HTR-8/SVneo (cell line): Measurements from ENCODE around the gene CAMTA1.
"Not testable (repeated sequence)": the region's sequence is repeated elsewhere in the genome, so short reads cannot be mapped to it uniquely, and the experiment has no call there.

Experiments used
- DNase-seq: peaks from one replicate; pipeline ENCODE4 v3.0.0; 2011; ENCODE audit warnings: low spot score, mixed read lengths; ENCODE audit not compliant: insufficient read length
- FAIRE-seq: peaks from 2 replicates; lab custom pipeline; 2011; peaks lifted over from hg19 to GRCh38; lab: Jason Lieb, UNC

The CAMTA1 gene

DNA sequence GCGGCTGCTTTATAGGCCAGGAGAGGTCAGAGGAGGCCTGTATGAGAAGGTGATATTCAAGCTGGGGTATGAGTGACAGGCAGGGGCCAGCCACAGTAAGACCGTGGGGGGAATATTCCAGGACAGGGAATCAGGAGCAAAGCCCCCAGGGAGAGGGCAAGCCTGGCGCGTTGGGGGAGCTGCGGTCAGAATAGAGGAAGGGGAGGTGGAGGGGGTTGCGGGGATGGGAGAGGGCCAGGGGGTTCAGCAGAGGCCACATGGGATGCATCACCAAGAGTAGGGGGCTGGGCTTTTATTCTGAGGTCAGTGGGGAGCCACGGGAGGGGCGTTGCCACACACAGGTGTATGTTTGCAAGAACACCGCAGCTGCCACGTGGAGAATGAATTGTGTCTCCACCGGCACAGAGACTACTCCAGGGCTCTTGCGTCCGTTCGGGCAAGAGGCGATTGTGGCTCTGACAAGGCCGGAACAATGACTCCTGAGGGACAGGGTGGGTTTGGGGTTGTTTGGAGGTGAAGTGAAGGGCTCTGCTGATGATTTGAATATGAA lies 901.1 kb downstream of the CAMTA1 start:
- FAIRE-seq (no peak), DNase-seq (no peak)

DNA sequence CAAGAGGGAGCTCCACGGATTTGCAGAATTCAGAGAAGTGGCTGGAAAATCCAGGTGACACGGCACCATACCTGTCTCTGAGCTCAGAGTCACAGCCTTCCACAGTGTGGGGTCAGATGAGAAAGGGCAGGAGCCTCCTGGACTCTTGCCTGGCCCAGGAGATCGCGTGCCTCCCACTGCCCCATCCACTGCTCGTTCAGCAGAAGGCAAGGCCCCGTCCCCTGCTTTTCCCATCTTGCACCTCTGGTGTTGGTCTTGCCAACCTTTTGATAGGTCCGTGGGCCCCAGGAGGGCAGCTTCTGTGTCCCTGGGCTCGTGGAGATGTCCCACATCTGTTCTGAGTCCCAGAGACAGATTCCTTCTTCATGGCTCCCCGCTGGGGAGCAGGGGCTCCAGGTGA lies 902.2 kb downstream of the CAMTA1 start:
- FAIRE-seq, result no peak
- no peak for DNase-seq

DNA sequence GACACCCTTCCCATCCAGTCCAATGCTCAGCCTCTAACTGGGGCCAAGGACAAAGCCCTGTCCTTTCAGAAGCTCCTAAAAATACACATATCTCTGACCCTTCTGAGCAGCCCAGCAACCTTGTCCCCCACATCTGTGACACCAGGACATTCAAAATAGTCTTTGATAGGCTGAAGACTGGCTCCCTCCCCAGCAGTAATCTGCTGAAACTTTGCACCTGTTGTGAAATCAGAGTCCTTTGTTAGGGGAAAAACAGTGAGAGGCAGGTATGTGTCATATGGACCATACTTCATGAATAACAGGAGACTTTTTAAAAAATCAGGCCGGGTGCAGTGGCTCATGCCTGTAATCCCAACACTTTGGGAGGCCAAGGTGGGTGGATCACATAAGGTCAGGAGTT lies 903.4 kb downstream of the CAMTA1 start:
- FAIRE-seq (no peak), DNase-seq (no peak)

DNA sequence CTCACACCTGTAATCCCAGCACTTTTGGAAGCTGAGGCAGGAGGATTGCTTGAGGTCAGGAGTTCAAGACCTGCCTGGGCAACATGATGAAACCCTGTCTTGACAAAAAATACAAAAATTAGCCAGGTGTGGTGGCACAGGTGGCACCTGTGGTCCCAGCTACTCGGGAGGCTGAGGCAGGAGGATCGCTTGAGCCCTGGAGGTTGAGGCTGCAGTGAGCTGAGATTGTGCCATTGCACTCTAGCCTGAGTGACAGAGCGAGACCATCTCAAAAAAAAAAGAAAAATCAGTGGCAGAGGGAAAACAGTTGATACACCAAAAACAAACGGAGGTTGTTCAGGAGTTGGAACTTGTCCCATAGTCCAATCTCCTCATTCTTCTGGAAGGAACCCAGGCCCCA lies 904.1 kb downstream of the CAMTA1 start:
- FAIRE-seq, DNase-seq: not testable (repeated sequence)

DNA sequence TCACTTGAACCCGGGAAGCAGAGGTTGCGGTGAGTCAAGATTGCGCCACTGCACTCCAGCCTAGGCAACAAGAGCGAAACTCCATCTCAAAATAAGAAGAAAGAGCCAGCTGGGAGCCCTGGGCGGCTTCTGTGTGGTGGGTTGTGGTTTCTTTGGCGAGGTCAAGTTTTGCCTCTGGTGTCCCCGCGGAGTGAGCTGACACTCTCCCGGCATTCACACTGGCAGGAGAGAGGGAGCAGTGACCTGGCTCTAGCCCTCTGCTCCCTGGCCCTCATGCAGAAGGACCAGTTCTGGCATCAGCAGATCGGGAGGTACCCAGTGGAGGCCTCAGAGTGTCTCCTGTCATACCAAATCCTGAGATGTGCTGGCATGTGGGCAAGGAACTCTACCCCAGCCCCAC lies 904.8 kb downstream of the CAMTA1 start:
- no peak for FAIRE-seq
- no peak for DNase-seq

DNA sequence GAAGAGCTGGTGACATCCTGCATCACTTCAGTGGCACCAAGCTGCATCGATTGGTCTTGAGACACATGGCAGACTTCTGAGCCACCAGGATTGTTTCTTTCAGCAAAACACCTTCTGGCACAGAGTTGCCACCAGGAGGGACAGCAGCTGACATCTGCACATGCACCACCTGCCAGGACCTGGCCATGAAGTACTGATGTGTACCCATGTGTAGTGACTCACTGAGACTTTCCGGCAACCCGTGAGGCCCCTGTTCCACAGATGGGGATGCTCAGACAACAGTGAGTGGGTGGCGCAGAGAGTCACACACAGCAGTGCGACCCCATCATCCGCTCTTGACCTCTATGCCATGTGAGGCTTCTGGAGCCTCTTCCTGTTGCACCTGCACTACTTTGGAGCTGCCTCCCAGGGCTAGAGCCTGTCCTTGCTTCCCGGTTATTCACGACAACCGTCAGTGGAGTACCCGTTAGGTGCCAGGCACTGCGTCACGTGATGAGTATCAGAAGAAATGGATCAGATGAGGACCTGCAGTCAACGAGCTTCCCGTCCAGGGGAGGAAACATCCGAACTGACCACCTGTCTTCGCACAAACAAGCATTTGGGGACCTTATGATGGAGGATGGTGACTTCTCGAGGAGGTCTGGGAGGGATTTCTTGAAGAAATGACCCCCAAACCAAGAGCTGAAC lies 905.4 kb downstream of the CAMTA1 start:
- no peak for DNase-seq
- no peak for FAIRE-seq

DNA sequence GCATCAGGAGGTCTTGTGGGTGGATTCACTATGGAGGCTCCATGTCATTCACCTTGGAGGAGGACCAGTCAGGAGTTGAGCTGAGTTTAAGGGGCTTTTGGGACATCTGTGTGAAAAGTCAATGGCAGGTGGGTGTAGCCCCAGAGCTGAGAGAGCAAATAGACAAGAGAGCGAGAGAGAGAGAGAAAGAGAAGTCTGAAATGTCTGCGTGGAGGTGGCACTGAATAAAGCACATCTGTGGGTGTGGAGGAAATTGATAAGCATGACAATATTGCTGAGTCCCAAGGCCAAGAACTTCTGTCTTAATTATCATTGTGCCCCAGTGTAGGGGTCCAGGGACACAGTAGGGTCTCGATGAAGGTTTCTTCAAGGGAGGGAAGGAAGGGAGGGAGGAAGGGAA lies 906.3 kb downstream of the CAMTA1 start:
- DNase-seq (no peak), FAIRE-seq (no peak)

DNA sequence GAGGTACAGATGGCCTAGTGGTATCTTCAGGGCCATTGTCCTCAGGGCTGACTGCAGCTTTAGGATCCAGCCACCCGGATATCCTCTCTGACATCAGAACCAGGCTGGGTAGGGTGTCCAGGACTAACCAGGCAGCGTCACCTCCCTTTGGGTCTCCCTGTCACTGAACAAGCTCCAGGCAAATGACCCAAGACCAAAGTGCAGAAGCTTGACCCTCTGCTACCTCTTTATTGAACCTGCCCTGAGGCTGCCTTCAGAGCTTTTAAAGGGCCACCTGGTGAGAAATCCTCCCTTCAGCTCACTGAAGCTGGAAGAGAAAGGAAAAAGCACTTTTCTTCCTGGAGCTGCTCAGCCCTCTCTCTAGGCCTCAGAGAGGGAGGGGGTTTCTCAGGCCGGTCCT lies 906.8 kb downstream of the CAMTA1 start:
- DNase-seq (no peak), FAIRE-seq (no peak)

DNA sequence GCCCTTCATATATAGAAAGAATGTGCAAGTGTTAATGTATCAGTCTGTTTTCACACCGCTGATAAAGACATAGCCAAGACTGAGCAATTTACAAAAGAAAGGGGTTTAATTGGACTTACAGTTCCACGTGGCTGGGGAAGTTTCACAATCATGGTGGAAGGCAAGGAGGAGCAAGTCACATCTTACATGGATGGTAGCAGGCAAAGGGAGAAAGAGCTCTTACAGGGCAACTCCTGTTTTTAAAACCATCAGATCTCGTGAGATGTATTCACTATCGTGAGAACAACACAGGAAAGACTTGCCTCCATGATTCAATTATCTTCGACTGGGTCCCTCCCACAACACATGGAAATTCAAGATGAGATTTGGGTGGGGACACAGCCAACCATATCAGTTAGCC lies 907.8 kb downstream of the CAMTA1 start:
- FAIRE-seq, DNase-seq: not testable (repeated sequence)

DNA sequence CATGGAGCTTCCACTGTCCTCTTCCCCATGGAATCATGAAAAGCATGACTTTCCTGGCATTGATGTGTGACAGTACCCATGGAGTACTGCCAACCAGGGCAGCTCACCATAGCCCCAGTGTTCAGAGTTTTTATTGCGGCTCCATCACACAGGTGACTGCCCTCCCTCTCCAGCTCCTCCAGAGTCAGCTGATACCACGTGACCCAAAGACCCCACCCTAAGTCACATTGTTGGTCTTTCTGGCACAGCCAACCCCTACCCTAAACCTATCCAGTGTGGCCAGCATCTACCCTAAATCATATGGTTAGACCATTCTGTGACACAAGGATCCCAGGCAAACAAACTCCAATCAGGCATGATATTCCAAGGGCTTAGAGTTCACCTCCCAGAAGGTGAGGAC lies 908.4 kb downstream of the CAMTA1 start:
- FAIRE-seq, result no peak
- no peak for DNase-seq

DNA sequence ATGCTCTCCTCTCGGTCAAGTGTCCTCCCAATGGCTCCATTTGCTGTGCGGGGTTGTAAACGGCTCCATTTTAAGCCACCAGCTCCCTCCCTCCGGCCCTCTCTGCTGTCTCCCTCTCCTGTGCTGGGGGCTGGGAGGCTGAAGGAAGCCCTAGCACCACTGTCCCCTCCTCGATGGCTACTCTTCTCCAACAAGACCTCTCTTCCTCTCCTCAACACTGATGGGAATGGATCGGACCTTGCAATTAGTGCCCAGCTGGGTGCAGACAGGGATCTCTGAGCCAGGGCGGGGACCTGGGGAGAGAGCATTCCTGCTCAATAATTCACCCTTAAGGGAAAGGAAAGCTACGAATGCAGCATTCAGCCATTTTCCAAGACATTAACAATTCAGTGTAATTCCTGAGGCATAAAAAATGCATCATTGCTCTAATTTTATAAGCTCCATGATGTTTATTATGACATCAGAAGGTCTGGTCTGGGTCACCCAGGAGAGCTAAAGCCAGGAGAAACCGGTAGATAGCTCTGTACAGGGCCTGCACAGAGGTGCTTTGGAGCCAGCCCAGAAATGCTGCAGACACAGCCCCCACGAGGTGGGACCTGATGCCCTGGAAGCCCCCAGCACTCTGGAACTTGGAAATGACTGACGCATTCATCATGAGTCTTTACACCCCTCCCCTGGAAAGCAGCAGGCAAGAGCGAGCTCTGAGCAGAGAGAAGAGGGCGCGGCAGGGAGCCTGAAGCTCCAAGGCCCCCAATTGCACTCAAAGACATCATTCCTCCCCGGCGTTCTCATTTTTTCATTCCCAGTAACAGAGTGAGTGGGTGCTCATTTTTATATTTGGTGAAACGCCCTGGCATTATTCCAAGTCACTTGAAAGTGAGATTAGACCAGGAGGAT lies 909.6 kb downstream of the CAMTA1 start:
- no peak for DNase-seq
- FAIRE-seq, result no peak

DNA sequence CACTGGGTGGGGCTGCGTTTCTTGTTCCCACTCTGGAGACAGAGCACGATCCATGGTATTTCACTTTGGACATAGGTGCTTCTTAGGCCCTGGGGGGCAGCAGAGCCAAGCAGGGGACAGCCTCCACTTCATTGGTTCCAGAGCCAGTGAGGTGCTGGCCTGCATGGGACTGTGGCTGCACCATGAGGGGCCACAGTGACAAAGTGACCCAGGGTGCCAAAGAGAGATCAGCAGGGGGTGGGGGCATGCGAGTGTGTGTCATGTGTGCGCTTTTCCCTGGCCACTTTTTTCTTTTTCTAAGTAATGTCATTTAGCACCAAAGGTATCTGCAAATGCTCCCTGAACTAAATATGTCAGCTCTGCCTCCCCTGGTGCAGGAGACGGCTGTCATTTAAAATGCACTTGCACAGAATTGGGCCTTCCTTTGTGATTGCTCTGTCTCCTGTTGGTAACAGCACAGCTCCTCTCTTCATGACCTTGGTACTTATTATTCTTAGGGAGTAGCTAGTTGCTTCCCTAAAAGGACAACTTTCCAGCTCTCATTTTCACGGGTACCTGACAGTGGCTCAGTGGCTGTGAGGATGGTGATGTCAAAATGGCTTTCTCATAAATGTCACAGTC lies 910.4 kb downstream of the CAMTA1 start:
- FAIRE-seq, result no peak

DNA sequence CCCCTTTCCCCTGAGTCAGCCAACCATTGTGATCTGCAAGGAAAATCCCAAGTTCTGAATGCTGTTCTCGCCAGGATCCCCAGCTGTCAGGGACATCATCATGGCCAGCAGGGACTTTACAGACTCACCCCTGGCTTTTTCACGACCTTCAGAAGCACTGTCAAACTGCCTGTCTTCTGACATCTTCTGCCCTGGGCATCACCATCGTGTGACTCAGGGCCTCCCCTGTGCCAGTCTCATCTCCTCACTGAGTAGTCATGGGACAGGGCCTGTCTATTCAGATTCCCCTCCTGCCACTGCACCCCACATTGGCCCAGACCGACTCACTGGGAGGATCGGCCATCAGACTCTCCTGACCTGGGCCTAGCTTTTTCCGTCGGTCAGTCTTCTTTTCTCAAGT lies 913.4 kb downstream of the CAMTA1 start:
- FAIRE-seq, result no peak
- no peak for DNase-seq

More for the DNA sequence above, 910.4 kb downstream of the CAMTA1 start:
- DNase-seq, result no peak

DNA sequence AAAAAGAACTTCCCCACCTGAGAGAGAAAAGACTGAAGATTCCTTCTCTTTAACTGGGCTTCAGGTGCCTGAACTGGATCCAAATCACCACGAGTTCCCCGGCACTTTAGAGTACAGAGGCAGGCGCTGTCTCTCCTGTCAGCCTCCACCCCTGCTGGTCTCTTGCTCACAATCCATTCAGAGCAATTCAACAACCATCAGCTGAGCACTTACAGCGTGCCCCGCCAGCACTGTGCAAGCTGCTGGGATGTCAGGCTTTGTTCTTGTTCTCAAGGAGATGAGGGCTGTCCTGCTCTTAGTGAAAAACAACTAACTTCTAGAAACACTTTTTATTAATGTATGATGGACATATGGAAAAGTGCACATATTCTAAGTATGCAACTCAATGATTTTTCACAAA lies 917.1 kb downstream of the CAMTA1 start:
- FAIRE-seq (no peak), DNase-seq (no peak)

DNA sequence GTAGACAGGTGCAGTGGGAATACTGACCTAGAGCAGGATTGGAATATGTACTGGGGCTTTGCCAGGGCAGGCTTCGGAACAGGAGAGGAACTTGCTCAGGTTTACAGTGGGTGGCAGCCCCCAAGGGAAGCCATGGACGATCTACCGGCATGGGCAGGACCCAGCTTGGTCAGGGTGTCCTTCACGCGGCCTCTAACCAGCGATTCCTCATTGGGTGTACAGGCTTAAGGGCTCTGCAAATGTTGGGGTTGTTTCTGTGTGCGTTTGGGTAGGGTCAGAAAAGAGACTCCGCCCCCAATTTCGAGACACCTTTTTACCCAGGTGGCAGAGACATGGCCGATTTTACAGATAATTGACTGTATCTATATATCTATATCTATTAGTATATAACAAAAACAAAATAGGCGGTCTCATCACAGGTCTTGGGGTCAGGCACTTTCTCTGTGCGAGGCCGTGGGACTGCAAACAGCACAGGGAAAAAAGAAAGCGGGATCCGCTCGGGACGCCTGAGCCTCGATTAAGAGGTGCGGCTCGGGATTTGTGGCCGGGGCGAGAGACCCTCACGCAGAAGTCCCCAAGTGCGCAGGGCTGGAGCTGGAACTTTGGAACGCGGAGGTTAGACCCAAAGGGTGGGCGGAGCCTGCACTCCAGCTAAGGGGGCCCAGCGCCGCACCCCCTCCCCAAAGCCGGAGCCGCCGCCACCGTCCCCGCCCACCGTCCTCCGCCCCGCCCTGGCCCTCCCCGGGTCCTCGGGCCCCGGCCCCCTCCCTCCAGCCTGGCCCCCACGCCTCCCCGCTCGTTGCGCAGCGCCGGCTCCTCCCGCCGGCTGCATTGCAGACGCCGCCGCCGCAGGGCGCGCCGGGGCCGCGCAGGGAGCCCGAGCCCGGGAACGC lies 918.3 kb downstream of the CAMTA1 start:
- DNase-seq (peak; percentile 25), FAIRE-seq (no peak)

DNA sequence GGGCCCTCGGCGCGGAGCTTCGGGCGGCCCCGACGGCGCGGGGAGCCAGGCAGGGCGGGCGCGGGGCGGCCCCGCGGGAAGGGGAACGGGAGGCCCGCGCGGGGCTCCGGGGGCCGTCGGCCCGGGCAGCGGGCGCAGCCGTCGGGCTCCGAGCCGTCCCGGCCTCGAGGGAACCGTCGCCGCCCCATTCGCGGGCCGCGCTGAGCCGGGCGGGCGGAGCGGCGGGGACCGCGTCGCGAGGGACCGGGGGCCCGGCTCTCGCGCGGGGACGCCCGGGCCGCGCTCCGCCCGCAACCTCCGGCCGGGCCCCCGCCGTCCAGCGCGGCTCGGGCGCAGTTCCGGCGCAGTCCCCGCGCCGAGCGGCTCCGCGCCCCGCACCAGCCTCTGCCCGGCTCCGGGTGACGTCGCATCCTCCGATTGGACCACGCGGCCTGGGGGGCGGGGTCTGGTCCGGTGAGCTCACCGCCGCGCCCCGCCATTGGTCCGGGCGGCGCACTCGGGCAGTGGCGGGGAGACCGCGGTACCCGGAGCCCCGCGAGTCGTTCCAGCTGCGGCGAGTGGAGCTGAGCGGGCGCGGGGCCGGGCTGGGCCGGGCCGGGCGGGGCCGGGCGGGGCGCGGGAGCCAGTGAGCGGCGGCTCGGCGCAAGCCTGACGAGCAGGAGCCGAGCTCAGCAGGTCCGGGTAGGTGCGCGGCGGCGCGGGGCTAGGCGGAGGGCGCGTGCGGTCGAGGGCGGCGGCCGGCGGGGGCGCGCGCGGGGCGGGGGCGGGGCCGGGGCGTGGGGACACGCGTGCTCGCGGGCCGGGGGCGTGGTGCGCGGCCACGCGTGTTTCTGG lies 919.2 kb downstream of the CAMTA1 start:
- peak; percentile 89 for DNase-seq
- peak; percentile 97 for FAIRE-seq

DNA sequence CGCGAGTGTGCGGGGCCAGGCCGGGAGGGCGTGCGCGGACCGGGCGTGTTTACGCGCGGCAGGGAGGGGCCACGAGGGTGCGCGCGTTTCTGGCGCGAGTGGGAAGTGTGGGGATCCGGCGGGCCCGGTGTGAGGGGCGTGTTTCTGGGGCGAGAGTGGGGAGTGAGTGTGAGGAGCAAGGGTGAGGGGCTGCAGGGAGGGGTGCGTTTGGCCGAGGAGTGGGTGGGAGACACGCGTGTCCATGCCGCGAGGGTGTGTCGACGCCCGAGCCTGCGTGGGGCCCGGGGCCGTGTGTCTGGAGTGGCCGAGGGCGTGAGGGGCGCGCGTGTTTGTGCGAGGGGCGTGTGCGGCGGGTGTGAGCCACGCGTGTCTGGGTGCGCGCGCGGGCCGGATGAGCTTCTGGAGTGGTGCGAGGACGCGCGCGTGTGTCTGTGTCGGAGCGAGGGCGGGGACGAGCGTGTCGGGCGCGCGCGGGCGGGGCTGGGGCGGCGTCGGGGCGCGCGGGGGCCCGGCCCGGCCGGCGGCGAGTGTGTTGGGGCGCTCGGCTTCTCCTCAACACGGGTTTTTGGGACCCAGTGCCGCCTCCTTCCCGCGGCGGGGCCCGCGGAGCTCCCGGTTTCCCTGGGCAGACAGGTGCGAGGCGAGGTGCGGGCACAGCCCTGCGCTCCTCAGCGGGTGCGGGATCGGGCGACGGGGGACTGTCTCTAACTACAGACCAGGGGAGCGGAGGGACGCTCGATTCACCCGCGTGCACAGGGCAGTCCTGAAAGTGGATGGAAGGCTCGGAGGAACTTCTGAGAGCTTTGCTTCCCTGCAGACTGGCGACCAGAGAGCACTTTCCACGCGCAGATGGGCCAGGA lies 920.0 kb downstream of the CAMTA1 start:
- FAIRE-seq (no peak), DNase-seq (no peak)

DNA sequence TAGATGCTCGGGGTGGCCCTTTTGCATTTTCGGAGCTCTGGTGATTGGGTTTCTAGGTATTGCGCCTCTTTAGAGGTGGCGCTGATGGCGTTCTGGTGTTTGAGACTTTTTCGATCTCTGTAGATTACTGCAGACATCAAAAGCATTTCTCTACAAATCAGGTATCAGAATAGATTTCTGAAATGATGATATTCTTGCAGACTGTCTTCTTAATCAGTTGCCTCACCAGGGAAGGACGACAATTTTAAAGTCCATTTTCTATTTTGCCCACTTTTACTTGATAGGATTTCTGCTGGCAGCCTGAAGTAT lies 920.6 kb downstream of the CAMTA1 start:
- no peak for FAIRE-seq
- DNase-seq, result no peak
